ENCODE results near the gene ZNF441. TPM values are rescaled to one million over a fixed set of nuclear protein-coding genes. Genes with fewer than 3 reads are reported as not detected.
A peak's percentile ranks its signal among the peaks of the same experiment; 100 is the strongest.

The ZNF441 gene
- polyA plus RNA-seq, 1 experiment: 3.4 TPM

DNA sequence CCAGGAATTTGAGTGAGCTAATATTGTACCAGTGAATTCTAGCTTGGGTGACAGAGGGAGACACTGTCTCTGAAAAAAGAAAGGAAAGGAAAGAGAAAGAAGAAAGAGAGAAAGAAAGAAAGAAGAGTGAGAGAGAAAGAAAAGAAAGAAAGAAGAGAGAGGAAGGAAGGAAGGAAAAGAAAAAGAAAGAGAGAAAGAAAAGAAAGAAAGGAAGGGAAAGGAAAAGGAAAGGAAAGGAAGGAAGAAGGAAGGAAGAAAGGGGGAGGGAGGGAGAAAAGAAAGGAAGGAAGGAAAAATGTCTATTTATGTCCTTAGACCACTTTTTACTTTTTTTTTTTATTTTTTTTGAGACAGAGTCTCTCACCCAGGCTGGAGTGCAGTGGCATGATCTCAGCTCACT lies 26.1 kb downstream of the ZNF441 start:
- ChIA-PET CTCF (interaction anchor here (0.6 kb wide), 1 partner anchor 19 kb away, joined by 8 read pairs; no protein-coding TSS in a partner anchor), POLR2A (no interaction called here)
- Histone ChIP-seq H3K4me3 (ENCODE audit: low read depth, low read length) (no peak overlapping the region), H3K27me3 (ENCODE audit: control insufficient read depth, insufficient read depth, low read length) (no peaks in the 10 kb centered on the region), H3K36me3 (ENCODE audit: control insufficient read depth, insufficient read depth, low read length) (no peaks in the 10 kb centered on the region)
- TF ChIP-seq, protein P1, sequence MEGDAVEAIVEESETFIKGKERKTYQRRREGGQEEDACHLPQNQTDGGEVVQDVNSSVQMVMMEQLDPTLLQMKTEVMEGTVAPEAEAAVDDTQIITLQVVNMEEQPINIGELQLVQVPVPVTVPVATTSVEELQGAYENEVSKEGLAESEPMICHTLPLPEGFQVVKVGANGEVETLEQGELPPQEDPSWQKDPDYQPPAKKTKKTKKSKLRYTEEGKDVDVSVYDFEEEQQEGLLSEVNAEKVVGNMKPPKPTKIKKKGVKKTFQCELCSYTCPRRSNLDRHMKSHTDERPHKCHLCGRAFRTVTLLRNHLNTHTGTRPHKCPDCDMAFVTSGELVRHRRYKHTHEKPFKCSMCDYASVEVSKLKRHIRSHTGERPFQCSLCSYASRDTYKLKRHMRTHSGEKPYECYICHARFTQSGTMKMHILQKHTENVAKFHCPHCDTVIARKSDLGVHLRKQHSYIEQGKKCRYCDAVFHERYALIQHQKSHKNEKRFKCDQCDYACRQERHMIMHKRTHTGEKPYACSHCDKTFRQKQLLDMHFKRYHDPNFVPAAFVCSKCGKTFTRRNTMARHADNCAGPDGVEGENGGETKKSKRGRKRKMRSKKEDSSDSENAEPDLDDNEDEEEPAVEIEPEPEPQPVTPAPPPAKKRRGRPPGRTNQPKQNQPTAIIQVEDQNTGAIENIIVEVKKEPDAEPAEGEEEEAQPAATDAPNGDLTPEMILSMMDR (IDR thresholded peaks at IDR 0.05; ENCODE audit: insufficient read depth, low read depth, low read length): no peak
- no peak for DNase-seq (ENCODE audit: low read depth)

DNA sequence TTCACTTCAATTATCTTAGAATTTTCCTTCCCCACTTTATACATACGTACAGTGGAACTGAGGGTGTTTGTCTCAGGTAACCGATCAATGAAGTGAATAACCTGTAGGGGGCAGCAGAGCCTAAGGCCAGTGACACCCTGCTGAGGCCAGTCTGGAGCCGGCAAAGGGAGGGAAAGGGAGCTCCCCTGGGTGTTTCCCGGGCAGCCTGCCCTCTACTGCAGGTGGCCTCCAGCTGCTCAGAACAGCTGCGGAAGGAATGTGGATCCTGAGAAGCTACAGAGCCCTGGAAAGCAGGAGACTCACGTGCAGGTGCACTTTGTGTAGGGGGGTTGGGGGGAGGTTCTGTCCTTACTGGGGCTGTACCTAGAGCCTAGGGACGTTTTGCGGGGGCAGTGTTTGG lies 30.7 kb downstream of the ZNF441 start:
- ChIA-PET CTCF (interaction anchor here (0.5 to 3.3 kb wide), 32 partner anchors 8 to 359 kb away, joined by 3 to 53 read pairs (median 4); partner anchors contain the start of genes ZNF20, ZNF439, ZNF440 and ZNF441), POLR2A (interaction anchor here (0.5 kb wide), 1 partner anchor 121 kb away, joined by 5 read pairs; no protein-coding TSS in a partner anchor)
- no peaks in the 10 kb centered on the region for H3K36me3 ChIP-seq (ENCODE audit: control insufficient read depth, insufficient read depth, low read length)
- DNase-seq (ENCODE audit: low read depth): peak; percentile 33
- TF ChIP-seq, protein P1 (IDR thresholded peaks at IDR 0.05; ENCODE audit: insufficient read depth, low read depth, low read length): peak; percentile 84
- H3K4me3 ChIP-seq (ENCODE audit: low read depth, low read length): no peak overlapping the region
- H3K27me3 ChIP-seq (ENCODE audit: control insufficient read depth, insufficient read depth, low read length): no peaks in the 10 kb centered on the region

GRCh38 chr19:11798391-11799330 lies 31.9 kb downstream of the ZNF441 start, which contains the start of gene ZNF491:
ZNF491 (plus strand) TSS chr19:11798523; CDS start chr19:11805954, 7,431 bp downstream.
- Histone ChIP-seq H3K27me3 (ENCODE audit: control insufficient read depth, insufficient read depth, low read length) (no peaks in the 10 kb centered on the region), H3K36me3 (ENCODE audit: control insufficient read depth, insufficient read depth, low read length) (no peaks in the 10 kb centered on the region), H3K4me3 (ENCODE audit: low read depth, low read length) (peak within 1 kb of the TSS; percentile 68)
- TF ChIP-seq, protein P1 (IDR thresholded peaks at IDR 0.05; ENCODE audit: insufficient read depth, low read depth, low read length): peak; percentile 19; the same call in 1 of the 2 replicates
- DNase-seq (ENCODE audit: low read depth): peak; percentile 49
- CTCF ChIA-PET: interaction anchor here (0.9 to 3.3 kb wide), 16 partner anchors 9 to 358 kb away, joined by 3 to 53 read pairs (median 6); partner anchors contain the start of genes ZNF20, ZNF439, ZNF440 and ZNF625
- POLR2A ChIA-PET: interaction anchor here (0.5 to 0.6 kb wide), 2 partner anchors 28 to 86 kb away, joined by 3 read pairs; no protein-coding TSS in a partner anchor

GRCh38 chr19:11806354-11807098 lies 39.7 kb downstream of the ZNF441 start:
- ChIA-PET POLR2A (no interaction called here), CTCF (interaction anchor here (2.4 kb wide), 1 partner anchor 9 kb away, joined by 9 read pairs; no protein-coding TSS in a partner anchor)
- no peak overlapping the region for H3K4me3 ChIP-seq (ENCODE audit: low read depth, low read length)
- H3K27me3 ChIP-seq (ENCODE audit: control insufficient read depth, insufficient read depth, low read length): no peaks in the 10 kb centered on the region
- DNase-seq (ENCODE audit: low read depth): no peak
- TF ChIP-seq, protein P1 (IDR thresholded peaks at IDR 0.05; ENCODE audit: insufficient read depth, low read depth, low read length): no peak
- H3K36me3 ChIP-seq (ENCODE audit: control insufficient read depth, insufficient read depth, low read length): 0 out of 2 replicates have a peak, but pooled peaks cover 3% of the 10 kb centered on the region

All from BJ (cell line).